Epithelial cell of umbilical artery (primary cell): Measurements from ENCODE around the gene USP17L20. TPM values are rescaled to one million over a fixed set of nuclear protein-coding genes. Genes with fewer than 3 reads are reported as not detected.

Experiments used
- total RNA-seq: library from RNA; depleted of rRNA; stranded (reverse); fragments of >200 nt; gene quantifications from 2 replicates; pipeline ENCODE4 v1.2.3, GENCODE V29; 2014

Gene USP17L20
- not detected in 2 replicates for total RNA-seq

GRCh38 chr4:9257824-9258223, at the start of gene USP17L20:
USP17L20 (plus strand) TSS chr4:9258124; CDS start chr4:9258124, 0 bp downstream.

GRCh38 chr4:9210357-9210756, 47.6 kb upstream of the USP17L20 start, which contains the start of gene USP17L10:
USP17L10 (plus strand) TSS chr4:9210657; CDS start chr4:9210657, 0 bp downstream.

GRCh38 chr4:9215105-9215504, 42.8 kb upstream of the USP17L20 start, which contains the start of gene USP17L11:
USP17L11 (plus strand) TSS chr4:9215405; CDS start chr4:9215405, 0 bp downstream.

GRCh38 chr4:9219852-9220251, 38.1 kb upstream of the USP17L20 start, which contains the start of gene USP17L12:
USP17L12 (plus strand) TSS chr4:9220152; CDS start chr4:9220152, 0 bp downstream.

GRCh38 chr4:9224596-9224995, 33.3 kb upstream of the USP17L20 start, which contains the start of gene USP17L13:
USP17L13 (plus strand) TSS chr4:9224896; CDS start chr4:9224896, 0 bp downstream.

GRCh38 chr4:9234085-9234484, 23.8 kb upstream of the USP17L20 start, which contains the start of gene USP17L15:
USP17L15 (plus strand) TSS chr4:9234385; CDS start chr4:9234385, 0 bp downstream.

GRCh38 chr4:9243579-9243978, 14.3 kb upstream of the USP17L20 start, which contains the start of gene USP17L17:
USP17L17 (plus strand) TSS chr4:9243879; CDS start chr4:9243879, 0 bp downstream.

GRCh38 chr4:9247953-9248680, 9.8 kb upstream of the USP17L20 start, which contains the start of gene USP17L18:
USP17L18 (plus strand) TSS chr4:9248630; CDS start chr4:9248630, 0 bp downstream.

GRCh38 chr4:9253078-9253477, 4.8 kb upstream of the USP17L20 start, which contains the start of gene USP17L19:
USP17L19 (plus strand) TSS chr4:9253378; CDS start chr4:9253378, 0 bp downstream.

GRCh38 chr4:9262572-9262971, 4.6 kb downstream of the USP17L20 start, which contains the start of gene USP17L21:
USP17L21 (plus strand) TSS chr4:9262872; CDS start chr4:9262872, 0 bp downstream.

GRCh38 chr4:9267319-9267718, 9.4 kb downstream of the USP17L20 start, which contains the start of gene USP17L22:
USP17L22 (plus strand) TSS chr4:9267619; CDS start chr4:9267619, 0 bp downstream.

Other genes starting within 250 kb of the USP17L20 start
- not detected in 2 replicates for gene FAM90A26, start 87.7 kb upstream of the USP17L20 start, total RNA-seq
- not detected in 2 replicates for gene USP17L10, start 47.5 kb upstream of the USP17L20 start, total RNA-seq
- not detected in 2 replicates for gene USP17L11, start 42.7 kb upstream of the USP17L20 start, total RNA-seq
- not detected in 2 replicates for gene USP17L12, start 38.0 kb upstream of the USP17L20 start, total RNA-seq
- gene USP17L13, start 33.2 kb upstream of the USP17L20 start, total RNA-seq = not detected in 2 replicates
- not detected in 2 replicates for gene USP17L15, start 23.7 kb upstream of the USP17L20 start, total RNA-seq
- gene USP17L17, start 14.2 kb upstream of the USP17L20 start, total RNA-seq = not detected in 2 replicates
- not detected in 2 replicates for gene USP17L18, start 9.5 kb upstream of the USP17L20 start, total RNA-seq
- gene USP17L19, start 4.7 kb upstream of the USP17L20 start, total RNA-seq = not detected in 2 replicates
- not detected in 2 replicates for gene USP17L21, start 4.7 kb downstream of the USP17L20 start, total RNA-seq
- not detected in 2 replicates for gene USP17L22, start 9.5 kb downstream of the USP17L20 start, total RNA-seq
- not detected in 2 replicates for gene USP17L24, start 67.0 kb downstream of the USP17L20 start, total RNA-seq
- not detected in 2 replicates for gene USP17L25, start 71.8 kb downstream of the USP17L20 start, total RNA-seq
- not detected in 2 replicates for gene USP17L26, start 76.5 kb downstream of the USP17L20 start, total RNA-seq
- gene USP17L5, start 81.3 kb downstream of the USP17L20 start, total RNA-seq = not detected in 2 replicates
- not detected in 2 replicates for gene USP17L27, start 86.0 kb downstream of the USP17L20 start, total RNA-seq
- gene USP17L28, start 90.8 kb downstream of the USP17L20 start, total RNA-seq = not detected in 2 replicates
- gene USP17L29, start 95.5 kb downstream of the USP17L20 start, total RNA-seq = not detected in 2 replicates
- not detected in 2 replicates for gene USP17L30, start 105.0 kb downstream of the USP17L20 start, total RNA-seq
- not detected in 2 replicates for gene DEFB131A, start 186.3 kb downstream of the USP17L20 start, total RNA-seq